ENCODE data around the gene ARHGAP6.

DNA sequence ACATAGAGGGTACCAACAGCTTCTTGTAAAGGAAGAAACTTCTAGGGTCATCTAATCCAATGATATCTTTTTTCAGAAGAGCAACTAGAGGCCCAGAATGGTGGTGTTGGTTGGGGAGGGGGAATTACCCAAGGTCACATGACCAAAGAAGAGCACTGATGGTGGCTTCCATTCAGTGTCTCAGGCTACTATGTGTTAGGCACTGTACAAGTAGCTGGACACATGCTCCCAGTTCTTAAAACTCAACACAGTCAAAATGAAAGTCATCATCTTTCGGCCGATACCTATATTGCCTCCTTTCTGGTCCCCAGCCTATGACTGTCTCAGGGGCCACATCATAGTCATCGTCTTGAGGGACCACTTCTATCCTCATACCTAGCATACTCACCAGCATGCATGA is 88.1 kb downstream of the ARHGAP6 start:
- TF ChIP-seq, protein P1, sequence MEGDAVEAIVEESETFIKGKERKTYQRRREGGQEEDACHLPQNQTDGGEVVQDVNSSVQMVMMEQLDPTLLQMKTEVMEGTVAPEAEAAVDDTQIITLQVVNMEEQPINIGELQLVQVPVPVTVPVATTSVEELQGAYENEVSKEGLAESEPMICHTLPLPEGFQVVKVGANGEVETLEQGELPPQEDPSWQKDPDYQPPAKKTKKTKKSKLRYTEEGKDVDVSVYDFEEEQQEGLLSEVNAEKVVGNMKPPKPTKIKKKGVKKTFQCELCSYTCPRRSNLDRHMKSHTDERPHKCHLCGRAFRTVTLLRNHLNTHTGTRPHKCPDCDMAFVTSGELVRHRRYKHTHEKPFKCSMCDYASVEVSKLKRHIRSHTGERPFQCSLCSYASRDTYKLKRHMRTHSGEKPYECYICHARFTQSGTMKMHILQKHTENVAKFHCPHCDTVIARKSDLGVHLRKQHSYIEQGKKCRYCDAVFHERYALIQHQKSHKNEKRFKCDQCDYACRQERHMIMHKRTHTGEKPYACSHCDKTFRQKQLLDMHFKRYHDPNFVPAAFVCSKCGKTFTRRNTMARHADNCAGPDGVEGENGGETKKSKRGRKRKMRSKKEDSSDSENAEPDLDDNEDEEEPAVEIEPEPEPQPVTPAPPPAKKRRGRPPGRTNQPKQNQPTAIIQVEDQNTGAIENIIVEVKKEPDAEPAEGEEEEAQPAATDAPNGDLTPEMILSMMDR (IDR thresholded peaks at IDR 0.05), result no peak
- TF ChIP-seq POLR2A (IDR thresholded peaks at IDR 0.05), result no peak
